HG02852 (cell line): Measurements from ENCODE around the gene RNF41.
A peak's percentile ranks its signal among the peaks of the same experiment; 100 is the strongest.
"Not testable (repeated sequence)": the region's sequence is repeated elsewhere in the genome, so short reads cannot be mapped to it uniquely, and the experiment has no call there.

Source experiments
- ATAC-seq: cut with Tn5 transposase; IDR thresholded peaks from one replicate; pipeline ENCODE4 v1.9.1; 2021; ENCODE audit warnings: mild to moderate bottlenecking, moderate library complexity; ENCODE audit not compliant: unreplicated experiment

The RNF41 gene

DNA sequence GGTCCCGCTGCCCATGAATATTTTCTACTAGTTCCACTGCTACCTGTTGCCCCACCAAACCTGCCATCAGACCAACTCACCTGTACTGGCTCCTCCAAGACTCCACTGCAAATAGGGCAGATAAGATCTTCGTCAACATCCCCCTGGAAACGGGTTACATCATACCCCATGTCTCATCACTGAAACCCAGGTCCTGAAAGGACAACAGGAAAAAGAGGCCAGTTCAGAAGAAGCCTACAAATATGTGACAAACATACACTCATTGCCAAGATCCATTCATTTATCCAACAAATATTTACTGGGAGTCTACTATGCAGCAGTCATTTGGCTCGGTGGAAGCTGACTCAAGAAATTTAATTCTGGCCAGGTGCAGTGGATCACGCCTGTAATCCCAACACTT, 7.8 kb downstream of the RNF41 start:
- no peak for ATAC-seq

DNA sequence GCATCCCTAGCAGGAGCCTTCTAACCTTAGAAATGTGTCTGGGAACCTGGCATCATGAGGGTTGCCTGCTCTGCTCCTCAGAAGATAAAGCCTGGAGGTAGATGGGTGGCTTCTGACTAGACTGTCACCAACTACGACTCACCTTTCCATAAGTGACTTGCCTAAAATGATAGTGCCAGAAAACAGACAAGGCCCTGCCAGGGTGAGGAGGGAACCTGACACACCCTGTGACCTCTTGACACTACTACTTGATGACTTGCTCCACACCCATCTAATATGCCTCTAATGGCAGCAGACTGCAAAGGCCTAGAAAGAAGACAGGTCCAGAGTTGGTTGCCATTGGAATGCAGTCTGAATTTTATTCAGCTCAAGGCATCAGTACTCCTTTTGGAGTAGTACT, 9.4 kb downstream of the RNF41 start:
- no peak for ATAC-seq

DNA sequence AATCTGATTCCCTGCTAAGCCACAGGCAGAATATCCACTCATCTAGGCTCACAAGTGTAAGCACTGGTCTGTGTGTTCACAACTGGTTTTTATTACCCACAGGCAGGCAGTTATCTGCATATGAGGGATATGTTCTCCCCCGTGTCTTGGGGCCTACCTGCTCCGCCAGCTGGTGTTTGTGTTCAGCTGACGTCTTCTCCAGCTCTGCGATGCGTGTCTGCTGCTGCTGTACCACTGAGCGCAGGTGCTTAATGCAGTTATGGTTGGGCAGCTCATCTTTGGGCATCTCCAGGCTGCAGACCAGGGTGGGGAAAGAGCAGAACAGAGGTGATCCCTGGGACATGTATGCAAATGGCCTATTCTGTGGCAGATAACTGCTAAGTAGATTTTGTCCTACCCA, 13.7 kb downstream of the RNF41 start:
- no peak for ATAC-seq

DNA sequence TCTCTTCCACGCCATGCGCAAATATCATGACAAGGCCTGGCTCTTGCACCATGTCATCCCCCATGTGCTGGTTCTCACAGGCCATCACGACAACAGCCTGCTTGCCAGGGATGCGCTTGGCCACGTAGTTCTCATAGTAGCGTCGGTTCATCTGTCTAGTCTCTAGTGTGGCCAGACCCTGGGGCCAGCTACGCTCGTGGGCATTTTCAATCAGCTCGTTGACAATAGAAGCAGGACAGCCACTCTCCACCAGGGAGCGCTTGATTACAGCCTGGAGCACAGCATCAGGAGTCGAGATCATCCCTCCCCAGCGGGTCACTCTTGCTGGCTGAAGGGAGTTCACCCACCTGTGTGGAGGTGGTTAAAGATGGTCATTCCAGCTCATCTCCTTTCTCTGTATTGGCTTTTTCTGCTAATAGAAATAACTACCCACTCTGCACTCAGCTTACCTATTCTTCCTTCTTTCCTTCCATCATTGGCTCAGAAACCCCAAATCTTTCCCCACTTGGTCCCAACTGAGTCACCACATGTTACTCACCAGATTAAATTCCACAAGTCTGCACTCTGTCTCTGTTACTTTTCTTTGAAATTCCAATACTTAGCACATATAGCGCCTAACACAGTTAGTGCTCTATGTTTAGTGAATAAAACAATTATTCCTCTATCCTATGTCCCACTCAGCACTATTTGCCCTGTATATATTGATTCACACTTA, 15.1 kb downstream of the RNF41 start:
- ATAC-seq = no peak

DNA sequence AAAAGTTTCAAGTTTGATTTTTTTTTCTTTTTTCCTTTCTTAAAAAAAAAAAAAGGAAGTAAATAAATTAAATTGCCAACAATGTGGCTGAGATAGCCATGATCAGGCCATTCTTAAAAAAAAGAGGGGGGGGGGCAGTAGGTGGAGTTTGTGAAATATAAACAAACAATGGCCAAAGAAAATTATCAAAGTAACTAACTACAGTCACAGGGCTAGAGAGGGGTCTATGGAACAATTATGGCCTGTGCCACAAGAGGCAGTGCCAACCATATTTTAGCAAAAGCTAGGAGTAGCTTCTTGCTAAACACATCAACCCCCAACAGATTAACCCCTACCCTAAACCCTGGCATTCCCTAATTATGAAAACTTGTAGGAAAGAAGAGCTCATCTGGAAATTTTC, 16.3 kb downstream of the RNF41 start:
- no peak for ATAC-seq

DNA sequence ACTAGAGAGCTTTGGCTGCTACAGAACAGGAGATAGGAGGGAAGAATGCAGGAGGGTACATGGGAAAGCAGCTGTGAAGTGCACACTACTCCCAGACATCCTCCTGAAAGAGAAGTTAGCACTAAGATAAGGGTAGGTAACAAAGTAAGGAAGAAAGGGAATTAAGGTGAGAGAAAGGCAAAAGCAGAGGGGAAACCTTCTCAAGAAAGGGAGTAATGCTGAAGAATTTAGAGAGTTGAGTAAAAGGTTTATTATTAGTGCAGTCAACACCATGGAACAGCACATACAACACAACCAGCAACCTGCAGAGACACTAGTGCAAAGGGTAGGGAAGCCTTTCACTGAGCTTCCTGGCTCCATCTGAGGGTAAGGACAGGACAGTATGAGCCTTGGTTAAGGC, 17.4 kb downstream of the RNF41 start:
- no peak for ATAC-seq

DNA sequence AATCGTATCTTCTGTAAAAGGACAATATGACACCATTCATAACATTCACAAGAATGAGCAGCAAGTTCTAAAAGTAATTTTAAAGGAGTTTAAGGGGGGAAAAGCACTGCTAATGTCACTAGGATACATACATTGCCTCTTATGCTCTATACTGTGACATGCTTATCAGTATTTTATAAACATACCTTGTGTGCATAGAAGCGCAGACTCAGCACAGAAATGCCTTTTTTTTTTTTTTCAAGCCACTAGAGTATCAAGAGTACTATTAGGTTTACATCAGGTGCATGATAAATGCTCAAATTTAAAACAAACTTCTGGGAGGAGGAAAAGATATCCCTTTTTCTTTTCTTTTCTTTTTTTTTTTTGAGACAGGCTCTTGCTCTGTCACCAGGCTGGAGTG, 18.9 kb downstream of the RNF41 start:
- ATAC-seq = no peak

DNA sequence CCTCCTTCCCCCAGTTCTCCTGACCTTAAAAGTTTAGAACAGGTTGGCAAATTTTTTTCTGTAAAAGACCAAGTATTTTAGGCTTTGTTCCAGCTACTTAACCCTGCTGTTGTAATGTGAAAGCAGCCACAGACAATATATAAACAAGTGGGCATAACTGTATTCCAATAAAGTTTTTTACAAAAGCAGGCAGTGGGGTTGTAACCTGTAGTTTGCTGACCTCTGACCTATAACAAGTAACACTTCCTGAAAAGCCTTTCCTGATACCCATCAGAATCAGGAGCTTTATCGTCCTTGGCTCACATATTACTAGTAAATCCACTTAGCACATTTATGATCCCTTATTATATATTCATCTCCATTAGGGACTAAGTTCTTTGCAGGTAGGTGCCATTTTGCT, 19.4 kb downstream of the RNF41 start:
- ATAC-seq = no peak

DNA sequence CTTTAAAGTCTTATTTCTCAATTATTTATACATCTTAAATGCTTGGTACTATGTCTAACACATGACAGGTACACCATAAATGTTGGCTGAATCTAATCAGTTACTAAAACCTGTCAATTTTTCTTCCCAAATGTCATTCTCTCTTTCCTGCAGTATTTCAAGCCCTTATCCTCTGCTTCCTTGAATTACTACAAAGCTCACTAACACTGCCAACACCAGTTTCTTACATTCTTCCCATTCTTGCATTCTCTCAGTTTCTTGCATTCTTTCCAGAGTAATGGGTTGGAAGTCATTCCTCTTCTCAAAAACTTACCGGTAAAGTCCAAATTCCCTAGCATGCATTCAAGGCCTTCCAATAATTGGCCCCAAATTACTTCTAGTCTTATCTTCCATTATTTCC, 22.9 kb downstream of the RNF41 start:
- ATAC-seq = no peak

DNA sequence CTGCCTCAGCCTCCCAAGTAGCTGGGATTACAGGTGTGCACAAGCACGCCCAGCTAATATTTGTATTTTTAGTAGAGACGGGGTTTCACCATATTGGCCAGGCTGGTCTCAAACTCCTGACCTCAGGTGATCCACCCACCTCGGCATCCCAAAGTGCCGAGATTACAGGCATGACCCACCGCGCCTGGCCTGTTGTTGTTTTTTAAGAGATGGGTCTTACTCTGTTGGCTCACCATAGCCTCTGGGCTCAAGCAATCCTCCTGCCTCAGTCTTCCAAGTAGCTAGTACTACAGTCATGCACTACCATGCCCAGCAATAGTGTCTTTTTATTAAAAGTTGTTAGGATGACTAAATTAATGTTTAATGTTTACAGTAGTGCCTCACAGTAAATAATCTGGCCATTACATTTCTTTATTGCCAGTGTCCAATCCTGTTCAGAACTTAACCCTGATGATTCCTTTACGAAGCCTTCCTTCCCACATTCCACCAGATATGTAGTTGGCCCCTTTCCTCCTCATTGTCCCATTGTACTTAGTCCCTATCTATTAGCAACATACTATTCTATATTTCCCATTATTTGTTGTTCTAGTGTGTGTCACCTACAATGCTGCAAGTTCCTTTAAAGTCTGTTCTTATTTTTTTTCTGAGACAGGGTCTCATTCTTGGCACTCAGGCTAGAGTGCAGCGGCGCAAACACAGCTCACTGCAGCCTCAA, 23.6 kb downstream of the RNF41 start:
- ATAC-seq = no peak

DNA sequence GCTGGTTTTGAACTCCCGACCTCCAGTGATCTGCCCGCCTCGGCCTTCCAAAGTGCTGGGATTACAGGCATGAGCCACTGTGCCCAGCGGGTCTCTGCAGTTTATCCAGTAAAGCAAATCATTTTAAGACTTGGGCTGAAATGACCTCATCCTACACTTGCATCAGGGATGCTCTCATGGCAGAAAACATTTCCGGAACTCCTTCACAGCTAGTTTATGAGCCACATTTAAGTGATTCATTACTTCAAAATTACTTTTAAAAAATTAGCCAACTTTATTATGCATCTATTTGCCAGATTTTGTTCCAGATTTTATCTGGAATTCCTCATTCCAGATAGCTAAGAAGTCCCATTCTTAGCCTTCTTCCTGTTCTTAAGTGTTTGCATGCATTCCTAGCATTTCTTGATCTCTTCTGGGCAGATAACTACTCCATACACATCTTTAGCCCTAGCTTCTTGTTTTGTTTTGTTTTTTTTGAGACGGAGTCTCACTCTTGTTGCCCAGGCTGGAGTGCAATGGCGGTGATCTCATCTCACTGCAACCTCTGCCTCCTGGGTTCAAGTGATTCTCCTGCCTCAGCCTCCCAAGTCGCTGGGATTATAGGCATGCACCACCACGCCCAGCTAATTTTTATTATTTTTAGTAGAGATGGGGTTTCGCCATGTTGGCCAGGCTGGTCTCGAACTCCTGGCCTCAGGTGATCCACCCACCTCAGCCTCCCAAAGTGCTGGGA, 24.7 kb downstream of the RNF41 start:
- not testable (repeated sequence) for ATAC-seq

DNA sequence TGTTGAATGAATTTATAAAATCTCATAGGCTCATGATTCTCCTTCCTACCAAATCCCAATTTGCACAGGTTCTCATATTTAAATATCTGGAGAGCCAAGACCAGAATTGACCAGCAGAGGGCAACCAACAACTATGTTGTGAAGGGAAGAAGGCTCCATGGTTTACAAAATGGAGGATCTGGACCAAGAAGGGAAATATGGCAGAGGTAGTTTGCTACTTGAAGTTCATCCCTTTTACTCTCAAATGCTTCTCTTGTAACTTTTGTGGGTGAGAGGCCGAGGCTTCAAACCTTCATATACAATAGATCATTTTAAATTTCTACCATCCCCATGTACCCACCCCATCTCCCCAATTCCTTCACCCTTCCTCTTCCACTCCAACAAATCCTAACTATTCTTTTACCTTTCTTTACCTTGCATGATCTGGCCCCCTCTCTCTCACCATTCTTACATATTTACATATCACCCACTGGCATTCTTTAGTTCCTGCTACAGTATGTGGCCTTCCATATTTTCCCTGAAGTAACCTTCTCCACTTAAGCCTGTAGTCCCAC, 28.6 kb downstream of the RNF41 start:
- no peak for ATAC-seq

DNA sequence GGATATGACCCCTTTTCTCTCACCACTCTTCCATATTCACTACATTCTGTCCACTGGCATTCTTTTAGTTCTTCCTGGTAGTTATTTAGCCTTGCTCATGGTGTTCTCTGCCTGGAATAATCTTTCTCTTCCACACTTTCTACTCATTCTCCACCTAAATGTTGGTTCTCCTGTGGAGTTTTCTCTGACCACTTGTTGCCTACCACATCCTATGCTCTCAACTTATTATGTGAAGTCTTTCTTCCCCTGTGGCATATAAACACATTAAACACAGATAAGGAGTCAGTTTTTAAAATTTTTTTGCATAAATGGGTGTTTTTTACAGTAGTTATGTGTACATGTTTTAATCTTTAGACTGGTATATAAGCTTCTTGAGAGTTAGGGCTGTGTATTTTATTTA, 29.1 kb downstream of the RNF41 start:
- no peak for ATAC-seq

DNA sequence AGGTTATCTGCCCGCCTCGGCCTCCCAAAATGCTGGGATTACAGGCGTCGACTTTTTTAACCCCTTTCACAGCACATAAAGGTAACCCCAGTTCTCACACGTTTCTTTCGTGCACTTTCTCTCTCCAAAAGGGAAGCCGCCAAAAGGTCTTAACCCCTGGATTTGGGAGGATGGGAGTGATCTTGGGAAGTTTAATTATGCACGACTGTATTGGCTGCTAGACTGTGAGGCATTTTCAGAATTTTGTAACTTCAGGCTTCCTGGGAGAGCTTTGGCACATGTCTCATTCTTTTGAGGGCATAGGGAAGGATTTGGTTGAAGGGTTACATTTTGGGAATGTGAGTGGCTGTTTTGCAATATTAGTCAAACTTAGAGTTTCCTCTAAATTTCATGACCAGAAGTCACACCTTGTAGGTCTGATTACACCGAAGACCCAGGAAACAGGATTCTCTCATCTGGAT, 31.0 kb downstream of the RNF41 start:
- no peak for ATAC-seq

DNA sequence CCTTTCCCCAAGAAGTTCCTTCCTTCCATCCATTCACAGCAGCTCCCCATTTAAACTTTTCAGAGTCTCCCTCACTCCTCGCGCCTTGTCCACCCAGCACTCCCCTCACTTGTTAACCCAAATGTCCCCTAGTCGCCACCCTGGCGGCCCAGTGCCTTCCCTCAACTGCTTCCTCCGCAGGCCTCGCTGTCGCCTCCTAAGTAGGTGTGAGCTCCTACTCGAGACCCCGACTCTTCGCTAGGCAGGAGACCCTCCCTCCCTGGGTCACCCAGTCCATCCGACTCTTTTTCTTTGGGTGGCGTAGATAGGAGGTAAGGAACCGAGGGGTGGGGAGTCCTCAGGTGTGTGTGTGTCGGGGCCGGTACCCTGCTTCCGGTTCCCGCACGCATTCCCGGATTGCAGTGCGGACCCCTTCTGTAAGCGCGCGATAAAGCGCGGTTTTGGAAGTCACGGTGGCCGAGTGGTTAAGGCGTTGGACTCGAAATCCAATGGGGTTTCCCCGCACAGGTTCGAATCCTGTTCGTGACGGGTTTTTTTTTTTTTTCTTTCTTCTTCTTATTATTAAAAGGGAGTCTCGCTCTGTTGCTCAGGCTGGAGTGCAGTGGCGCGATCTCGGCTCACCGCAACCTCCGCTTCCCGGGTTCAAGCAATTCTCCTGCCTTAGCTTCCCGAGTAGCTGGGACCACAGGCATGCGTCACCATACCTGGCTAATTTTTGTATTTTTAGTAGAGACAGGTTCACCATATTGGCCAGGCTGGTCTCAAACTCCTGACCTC, 31.6 kb downstream of the RNF41 start:
- peak; percentile 41 for ATAC-seq

DNA sequence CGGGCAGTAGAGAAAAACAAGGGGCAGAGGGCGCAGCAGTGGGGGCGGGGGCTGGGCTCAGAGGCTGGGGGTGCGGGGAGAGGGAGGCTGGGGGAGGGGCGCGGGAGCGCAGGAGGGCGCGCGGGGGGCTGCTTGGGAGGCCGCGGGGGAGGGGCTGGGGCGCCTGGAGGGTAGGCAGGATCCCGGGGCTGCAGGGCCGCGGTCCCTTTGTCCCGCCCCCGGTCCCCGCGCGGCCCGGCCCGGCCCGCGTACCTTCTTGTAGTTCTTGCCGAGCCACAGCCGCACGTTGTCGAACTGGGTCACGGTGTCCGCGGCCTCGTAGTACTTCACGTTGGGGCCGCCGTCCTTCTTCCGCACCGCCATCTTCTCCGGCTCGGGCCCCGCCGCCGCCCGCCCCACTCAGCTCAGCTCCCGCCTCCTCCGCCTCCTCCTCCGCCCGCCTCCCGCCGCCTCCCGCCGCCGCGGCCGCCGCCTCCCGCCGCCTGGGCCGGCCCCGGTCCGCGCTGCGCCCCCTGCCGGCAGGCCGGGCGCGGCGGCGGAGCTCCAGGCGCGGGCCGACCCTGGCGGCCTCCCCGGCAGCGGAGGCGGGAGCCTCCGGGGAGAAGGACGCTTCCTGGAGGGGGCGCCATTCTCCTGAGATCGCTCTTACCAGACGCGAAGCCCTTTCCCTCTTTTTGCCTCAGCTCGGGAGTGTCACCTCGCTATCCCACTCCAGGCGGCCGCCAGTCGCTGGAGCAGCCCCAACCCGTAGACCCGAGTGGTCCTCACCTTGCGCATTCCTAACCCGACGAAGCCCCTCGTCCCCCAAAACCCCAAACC, 32.4 kb downstream of the RNF41 start, which contains the start of gene SMARCC2:
Gene SMARCC2, minus strand, starts transcription at position 385 of the 819 bp plus-strand sequence. Its CDS starts 22 bp downstream, at position 363.
- ATAC-seq = peak; percentile 69

DNA sequence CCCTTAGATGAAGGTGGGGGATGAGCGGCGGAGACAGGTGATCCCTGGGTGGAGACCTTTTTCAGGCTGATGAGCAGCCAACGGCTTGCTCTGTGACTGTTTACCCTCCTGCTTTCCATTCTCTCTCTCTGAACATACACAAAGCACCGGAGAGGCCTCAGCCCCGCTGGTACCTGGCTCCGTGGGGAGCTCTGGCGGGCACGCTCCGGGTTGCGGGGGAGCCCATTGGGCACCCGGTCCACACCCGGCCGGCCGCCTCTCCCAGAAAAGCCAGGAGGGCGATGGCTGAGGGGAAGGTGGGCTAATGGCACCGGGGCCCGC, 33.0 kb downstream of the RNF41 start:
- no peak for ATAC-seq

DNA sequence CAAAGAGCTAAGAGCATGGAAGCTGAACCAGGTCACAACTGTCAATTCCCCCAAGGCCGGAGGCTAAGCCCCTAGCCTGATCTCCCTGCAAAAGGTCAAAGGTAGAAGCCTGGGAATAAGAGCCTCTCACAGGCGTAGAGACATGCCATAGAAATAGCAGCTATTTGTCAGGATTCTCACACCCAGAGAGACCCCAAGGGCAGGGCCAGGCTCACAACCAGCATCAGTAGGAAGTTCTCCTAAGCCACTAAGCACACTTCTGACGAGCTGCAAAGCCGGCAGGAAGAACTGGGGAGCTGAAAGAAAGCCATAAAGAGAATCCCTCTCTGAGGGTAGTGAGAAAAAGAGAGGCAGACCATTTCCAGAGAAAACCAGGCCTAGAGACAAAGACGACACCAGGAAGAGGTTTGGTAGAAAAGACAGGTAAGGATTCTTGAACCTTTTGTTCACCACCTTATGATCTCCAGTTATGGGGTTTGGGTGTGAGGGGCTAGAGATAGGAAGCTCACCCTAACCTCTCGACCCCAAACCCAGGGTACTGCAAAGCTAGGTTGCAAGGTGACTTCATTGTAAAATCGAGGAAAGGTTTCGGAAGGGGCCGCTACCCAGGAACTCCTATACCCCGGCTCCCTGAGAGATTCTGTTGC, 33.5 kb downstream of the RNF41 start:
- ATAC-seq = no peak

DNA sequence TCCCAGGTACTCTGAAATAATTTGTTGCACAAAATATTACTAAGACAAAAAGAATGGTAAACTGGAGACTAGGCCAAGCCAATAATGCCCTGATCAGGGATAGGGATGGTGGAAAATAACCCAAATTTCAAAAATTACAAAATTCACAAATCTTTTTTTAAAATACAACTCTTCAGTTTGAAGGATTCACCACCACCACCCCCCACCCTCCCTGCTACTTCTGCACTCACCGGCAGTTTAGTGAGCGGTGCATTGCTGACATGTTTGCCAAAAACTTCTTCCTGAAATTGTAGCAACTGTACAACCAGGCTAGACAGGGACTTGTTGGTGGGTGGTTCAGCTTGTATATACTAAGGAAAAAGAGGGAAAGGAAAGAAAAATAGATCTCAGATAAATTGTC, 34.8 kb downstream of the RNF41 start:
- ATAC-seq = no peak

DNA sequence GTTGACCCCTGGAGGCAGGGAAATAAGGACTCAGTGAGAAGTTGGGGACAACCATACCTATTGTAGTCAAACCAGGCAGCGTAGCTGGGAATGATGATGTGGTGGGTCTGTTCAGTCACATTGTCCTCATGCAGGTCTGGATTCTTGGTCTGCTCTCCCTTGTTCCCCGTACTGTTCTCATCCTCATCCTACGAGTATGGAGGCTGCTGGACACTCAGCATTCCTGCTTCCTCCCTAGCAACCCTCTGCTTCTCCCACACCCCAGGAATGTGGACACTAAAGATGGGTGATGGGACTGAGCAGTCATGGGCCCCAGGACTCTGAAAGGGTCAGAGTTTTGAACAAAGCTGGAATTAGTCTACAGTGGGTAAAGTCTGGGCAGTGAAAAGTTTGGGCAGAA, 43.4 kb downstream of the RNF41 start:
- ATAC-seq = no peak
